ENCODE results near the gene NUP153. TPM values are rescaled to one million over a fixed set of nuclear protein-coding genes. Genes with fewer than 3 reads are reported as not detected.
A peak's percentile ranks its signal among the peaks of the same experiment; 100 is the strongest.

Gene NUP153
- total and polyA plus RNA-seq, 11 donors: 3.7 to 31.7 (median 25.4) TPM

DNA sequence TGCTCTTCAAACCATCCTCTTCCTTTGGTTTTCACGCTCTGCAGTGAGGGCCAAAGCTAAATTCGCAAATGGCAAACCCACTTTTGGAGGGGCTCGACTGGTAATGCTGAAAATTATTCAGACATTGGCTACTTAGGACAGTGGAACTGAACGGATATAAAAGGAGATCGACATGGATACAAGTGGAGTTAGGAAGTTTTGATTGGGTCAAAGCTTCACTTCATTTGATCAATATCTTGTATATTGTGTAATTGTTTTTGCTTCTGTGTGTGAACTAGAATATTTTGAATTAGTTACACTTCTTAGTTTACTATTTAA is 105.4 kb downstream of the NUP153 start:
- Histone ChIP-seq H3K36me3 (peaks cover 0 to 42% (median 22%) of the 10 kb centered on the region in 9 donors), H3K4me1 (peaks cover 0 to 20% (median 13%) of the 10 kb centered on the region in 12 donors), H3K4me3 (peak overlapping the region; percentile 75 to 99 (median 94)), H3K27ac (peak overlapping the region in 11 of 12 donors; percentile 87 to 98 (median 95)), H3K27me3 (no peaks in the 10 kb centered on the region), H3K9me3 (no peaks in the 10 kb centered on the region)
- TF ChIP-seq, protein P1, sequence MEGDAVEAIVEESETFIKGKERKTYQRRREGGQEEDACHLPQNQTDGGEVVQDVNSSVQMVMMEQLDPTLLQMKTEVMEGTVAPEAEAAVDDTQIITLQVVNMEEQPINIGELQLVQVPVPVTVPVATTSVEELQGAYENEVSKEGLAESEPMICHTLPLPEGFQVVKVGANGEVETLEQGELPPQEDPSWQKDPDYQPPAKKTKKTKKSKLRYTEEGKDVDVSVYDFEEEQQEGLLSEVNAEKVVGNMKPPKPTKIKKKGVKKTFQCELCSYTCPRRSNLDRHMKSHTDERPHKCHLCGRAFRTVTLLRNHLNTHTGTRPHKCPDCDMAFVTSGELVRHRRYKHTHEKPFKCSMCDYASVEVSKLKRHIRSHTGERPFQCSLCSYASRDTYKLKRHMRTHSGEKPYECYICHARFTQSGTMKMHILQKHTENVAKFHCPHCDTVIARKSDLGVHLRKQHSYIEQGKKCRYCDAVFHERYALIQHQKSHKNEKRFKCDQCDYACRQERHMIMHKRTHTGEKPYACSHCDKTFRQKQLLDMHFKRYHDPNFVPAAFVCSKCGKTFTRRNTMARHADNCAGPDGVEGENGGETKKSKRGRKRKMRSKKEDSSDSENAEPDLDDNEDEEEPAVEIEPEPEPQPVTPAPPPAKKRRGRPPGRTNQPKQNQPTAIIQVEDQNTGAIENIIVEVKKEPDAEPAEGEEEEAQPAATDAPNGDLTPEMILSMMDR (IDR thresholded peaks at IDR 0.05): no peak
- no peak for TF ChIP-seq POLR2A (IDR thresholded peaks at IDR 0.05)
- no peak for DNase-seq
- WGBS, 4 donors: 8 to 21% (median 17%) methylated on average over 5 of the region's 5 CpGs
- intact Hi-C loops (cut with DNase I): loop anchor here in 6 of 10 donors (2.0 to 10.0 kb wide), 5 partner anchors 86 to 383 kb away; partner anchors contain the start of genes NUP153 (in 5 of the 6) and KIF13A (in 1 of the 6)
- no peak for ATAC-seq

DNA sequence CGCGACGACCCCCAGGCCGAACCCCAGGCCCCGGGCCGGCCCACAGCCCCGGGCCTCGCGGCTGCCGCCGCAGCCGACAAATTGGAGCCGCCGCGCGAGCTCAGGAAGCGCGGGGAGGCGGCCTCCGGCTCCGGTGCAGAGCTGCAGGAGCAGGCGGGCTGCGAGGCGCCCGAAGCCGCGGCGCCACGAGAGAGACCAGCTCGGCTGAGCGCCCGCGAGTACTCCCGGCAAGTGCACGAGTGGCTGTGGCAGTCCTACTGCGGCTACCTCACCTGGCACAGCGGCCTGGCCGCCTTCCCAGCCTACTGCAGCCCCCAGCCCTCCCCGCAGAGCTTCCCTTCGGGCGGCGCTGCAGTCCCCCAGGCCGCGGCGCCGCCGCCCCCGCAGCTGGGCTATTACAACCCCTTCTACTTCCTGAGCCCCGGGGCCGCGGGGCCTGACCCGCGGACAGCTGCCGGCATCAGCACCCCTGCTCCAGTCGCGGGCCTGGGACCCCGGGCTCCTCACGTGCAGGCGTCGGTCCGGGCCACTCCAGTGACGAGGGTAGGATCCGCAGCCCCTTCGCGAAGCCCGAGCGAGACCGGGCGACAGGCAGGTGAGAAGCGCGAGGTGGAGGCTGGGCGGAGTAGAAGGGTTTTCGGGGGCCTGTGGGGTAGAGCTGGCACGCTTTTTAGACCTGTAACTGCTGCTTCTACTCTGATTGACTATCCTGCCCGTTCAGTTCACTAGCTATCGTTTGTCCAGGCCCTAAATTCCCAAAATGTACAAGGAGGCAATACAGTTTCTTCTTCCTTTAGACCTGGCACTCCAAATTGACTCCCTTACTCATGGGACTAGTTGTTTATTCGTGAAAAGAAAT is 106.0 kb downstream of the NUP153 start:
- Histone ChIP-seq H3K36me3 (peaks cover 0 to 36% (median 16%) of the 10 kb centered on the region in 9 donors), H3K9me3 (no peaks in the 10 kb centered on the region), H3K4me1 (peaks cover 0 to 20% (median 13%) of the 10 kb centered on the region in 12 donors), H3K4me3 (peak overlapping the region; percentile 75 to 99 (median 94)), H3K27me3 (no peaks in the 10 kb centered on the region), H3K27ac (peak overlapping the region; percentile 80 to 98 (median 95))
- 1 to 2% (median 1%) methylated on average over 42 to 77 of the region's 77 CpGs for WGBS, 4 donors
- TF ChIP-seq, protein P1 (IDR thresholded peaks at IDR 0.05): peak in 1 of 12 donors; percentile 18
- no peak for TF ChIP-seq POLR2A (IDR thresholded peaks at IDR 0.05)
- DNase-seq: peak; percentile 51 to 80 (median 62)
- intact Hi-C loops (cut with DNase I): loop anchor here in 6 of 10 donors (2.0 to 10.0 kb wide), 5 partner anchors 87 to 384 kb away; partner anchors contain the start of genes NUP153 (in 5 of the 6) and KIF13A (in 1 of the 6)
- peak in 3 of 4 donors; percentile 48 to 71 (median 70) for ATAC-seq

DNA sequence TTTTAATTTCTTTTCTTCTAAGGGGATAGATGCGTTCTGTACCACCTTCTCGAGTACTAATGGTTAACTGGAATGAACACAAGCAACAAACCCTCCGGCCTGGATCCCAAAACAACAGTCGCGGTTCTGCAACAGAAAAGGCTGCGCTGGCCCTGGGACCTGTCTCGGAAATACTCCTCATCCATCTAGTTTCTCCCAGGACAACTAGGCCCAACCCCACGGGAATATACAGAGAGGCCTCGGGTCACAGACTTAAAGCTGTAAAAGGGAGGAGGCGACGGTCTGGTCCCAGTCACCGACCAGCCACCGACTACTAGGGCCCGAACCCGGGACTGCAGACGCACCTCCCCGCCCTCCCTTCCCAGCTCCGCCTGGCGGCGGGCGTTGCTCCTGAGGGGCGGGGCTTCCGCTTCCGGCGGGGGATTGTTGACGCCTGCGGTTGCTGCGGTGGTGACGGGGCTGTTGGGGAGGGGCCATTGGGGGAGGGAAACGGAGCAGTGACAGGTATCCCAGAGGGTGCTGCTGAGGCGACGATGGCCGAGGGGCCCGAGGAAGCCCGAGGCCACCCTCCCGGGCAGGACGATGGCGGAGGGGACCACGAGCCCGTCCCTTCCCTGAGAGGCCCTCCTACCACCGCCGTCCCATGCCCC is 106.7 kb downstream of the NUP153 start, which contains the start of gene FAM8A1:
TSS of gene FAM8A1 (plus strand) at position 426 of the 650 bp plus-strand sequence. CDS start at position 534, 108 bp downstream.
- Histone ChIP-seq H3K4me1 (peaks cover 0 to 20% (median 13%) of the 10 kb centered on the region in 12 donors), H3K4me3 (peak within 1 kb of the TSS; percentile 75 to 99 (median 94)), H3K9me3 (no peaks in the 10 kb centered on the region), H3K27me3 (no peaks in the 10 kb centered on the region), H3K27ac (peak within 1 kb of the TSS; percentile 80 to 98 (median 95)), H3K36me3 (peaks cover 0 to 28% (median 9%) of the 10 kb centered on the region in 9 donors)
- peak; percentile 96 to 98 (median 97) for DNase-seq
- intact Hi-C loops (cut with DNase I): loop anchor here in 7 of 10 donors (2.0 to 10.0 kb wide), 6 partner anchors 87 to 385 kb away; partner anchors contain the start of genes NUP153 (in 5 of the 7) and KIF13A (in 1 of the 7)
- 6 to 11% (median 7%) methylated on average over 24 to 42 of the region's 42 CpGs for WGBS, 4 donors
- TF ChIP-seq, protein P1 (IDR thresholded peaks at IDR 0.05): peak; percentile 37 to 75 (median 53)
- peak in 1 of 2 donors; percentile 80 for TF ChIP-seq POLR2A (IDR thresholded peaks at IDR 0.05)
- peak; percentile 97 to 99 (median 99) for ATAC-seq
